Measurements from ENCODE around the gene IRX4.
"Not testable (repeated sequence)": the region's sequence is repeated elsewhere in the genome, so short reads cannot be mapped to it uniquely, and the experiment has no call there.

Gene IRX4

GRCh38 chr5:1877103-1878049 is 5.3 kb downstream of the IRX4 start:
- no peak for DNase-seq (ENCODE audit: low spot score)

- no peak for DNase-seq (ENCODE audit: low spot score)
Measured at GRCh38 chr5:1876660-1877064, 6.1 kb downstream of the IRX4 start.

GRCh38 chr5:1875843-1876659 is 6.7 kb downstream of the IRX4 start:
- DNase-seq (ENCODE audit: low spot score): no peak

- DNase-seq (ENCODE audit: low spot score): no peak
Measured at GRCh38 chr5:1875281-1875842, 7.4 kb downstream of the IRX4 start.

GRCh38 chr5:1874771-1875220 is 7.9 kb downstream of the IRX4 start:
- DNase-seq (ENCODE audit: low spot score): no peak

GRCh38 chr5:1874348-1874747 is 8.4 kb downstream of the IRX4 start:
- no peak for DNase-seq (ENCODE audit: low spot score)

GRCh38 chr5:1873243-1873959 is 9.3 kb downstream of the IRX4 start:
- no peak for DNase-seq (ENCODE audit: low spot score)

- no peak for DNase-seq (ENCODE audit: low spot score)
Measured at GRCh38 chr5:1871441-1871840, 11.3 kb downstream of the IRX4 start.

- not testable (repeated sequence) for DNase-seq (ENCODE audit: low spot score)
Measured at GRCh38 chr5:1870435-1871272, 12.1 kb downstream of the IRX4 start.

GRCh38 chr5:1868886-1869475 is 13.7 kb downstream of the IRX4 start:
- no peak for DNase-seq (ENCODE audit: low spot score)

GRCh38 chr5:1867815-1868143 is 14.9 kb downstream of the IRX4 start:
- no peak for DNase-seq (ENCODE audit: low spot score)

- no peak for DNase-seq (ENCODE audit: low spot score)
Measured at GRCh38 chr5:1867114-1867814, 15.5 kb downstream of the IRX4 start.

- no peak for DNase-seq (ENCODE audit: low spot score)
Measured at GRCh38 chr5:1865948-1866347, 16.8 kb downstream of the IRX4 start.

GRCh38 chr5:1865486-1865885 is 17.2 kb downstream of the IRX4 start:
- DNase-seq (ENCODE audit: low spot score): no peak

- DNase-seq (ENCODE audit: low spot score): no peak
Measured at GRCh38 chr5:1864896-1865440, 17.8 kb downstream of the IRX4 start.

- no peak for DNase-seq (ENCODE audit: low spot score)
Measured at GRCh38 chr5:1860949-1861348, 21.8 kb downstream of the IRX4 start.

GRCh38 chr5:1860021-1860610 is 22.6 kb downstream of the IRX4 start:
- no peak for DNase-seq (ENCODE audit: low spot score)

GRCh38 chr5:1859099-1859498 is 23.6 kb downstream of the IRX4 start:
- no peak for DNase-seq (ENCODE audit: low spot score)

GRCh38 chr5:1858436-1858835 is 24.3 kb downstream of the IRX4 start:
- DNase-seq (ENCODE audit: low spot score): no peak

GRCh38 chr5:1857256-1857600 is 25.5 kb downstream of the IRX4 start:
- DNase-seq (ENCODE audit: low spot score): no peak

Data from GM03348 (cell line).